Tibial nerve (tissue), 4 donors: ENCODE data around the gene RTBDN. TPM values are rescaled to one million over a fixed set of nuclear protein-coding genes. Genes with fewer than 3 reads are reported as not detected.

Experiments used
- DNase-seq, 2 donors: peaks; one replicate each; pipeline ENCODE4 v3.0.0-alpha.2; 2019; ENCODE audit warnings: low spot score in 2 of 2
- H3K27ac ChIP-seq, 4 donors: fragments of 200-600 bp; sonication (generic) in 3 of 4; one replicate each; pipeline ENCODE4 v1.5.1; 2017 to 2019; ENCODE audit warnings: mild to moderate bottlenecking in 1 of 4
- H3K27me3 ChIP-seq, 2 donors: fragments of 200-600 bp; sonication (generic) in 1 of 2; one replicate each; pipeline versions ENCODE4 v1.5.1 to v1.6.0; 2017 to 2019
- H3K36me3 ChIP-seq, 3 donors: fragments of 200-600 bp; sonication (generic); one replicate each; pipeline ENCODE4 v1.5.1; 2018 to 2019
- H3K4me1 ChIP-seq, 4 donors: fragments of 200-600 bp; sonication (generic) in 3 of 4; one replicate each; pipeline ENCODE4 v1.5.1; 2017 to 2019
- H3K4me3 ChIP-seq, 4 donors: fragments of 200-600 bp; sonication (generic) in 3 of 4; one replicate each; pipeline ENCODE4 v1.5.1; 2017 to 2019; ENCODE audit warnings: mild to moderate bottlenecking in 1 of 4, moderate library complexity in 1 of 4
- H3K9me3 ChIP-seq, 4 donors: fragments of 200-600 bp; sonication (generic) in 3 of 4; one replicate each; pipeline ENCODE4 v1.5.1; 2017 to 2019
- EP300 ChIP-seq, 2 donors: sonication (generic); formaldehyde crosslinking; IDR thresholded peaks; one replicate each; pipeline ENCODE4 v1.6.1; 2017; ENCODE audit warnings: antibody characterized with exemption in 2 of 2, mild to moderate bottlenecking in 1 of 2
- POLR2A ChIP-seq, 2 donors: fragments of 450-650 bp; IDR thresholded peaks; one replicate each; pipeline ENCODE4 v1.6.1; 2017; ENCODE audit warnings: antibody characterized with exemption in 2 of 2, mild to moderate bottlenecking in 2 of 2, moderate library complexity in 2 of 2
- WGBS, 2 donors: methylation state at CpG; one replicate each; pipeline ENCODE4 v1.1.5; 2018; 5-methylcytosine and 5-hydroxymethylcytosine counted together
- total RNA-seq, 4 donors: library from RNA; depleted of rRNA; stranded (reverse); fragments of >200 nt; gene quantifications; one replicate each; pipeline ENCODE4 v1.1.0, GENCODE V29; 2016
- TF ChIP-seq, protein P1 (sequence below), 5 experiments: fragments of 200-600 bp in 3 of 5; fragments of 450-650 bp in 2 of 5; sonication (generic) in 3 of 5; IDR thresholded peaks; one replicate each; pipeline ENCODE4 v1.5.1; 2016 to 2019; ENCODE audit warnings: antibody characterized with exemption in 5 of 5, mild to moderate bottlenecking in 3 of 5, moderate library complexity in 2 of 5

Gene RTBDN
- total RNA-seq, 4 donors from 2014 or later, result not detected

DNA sequence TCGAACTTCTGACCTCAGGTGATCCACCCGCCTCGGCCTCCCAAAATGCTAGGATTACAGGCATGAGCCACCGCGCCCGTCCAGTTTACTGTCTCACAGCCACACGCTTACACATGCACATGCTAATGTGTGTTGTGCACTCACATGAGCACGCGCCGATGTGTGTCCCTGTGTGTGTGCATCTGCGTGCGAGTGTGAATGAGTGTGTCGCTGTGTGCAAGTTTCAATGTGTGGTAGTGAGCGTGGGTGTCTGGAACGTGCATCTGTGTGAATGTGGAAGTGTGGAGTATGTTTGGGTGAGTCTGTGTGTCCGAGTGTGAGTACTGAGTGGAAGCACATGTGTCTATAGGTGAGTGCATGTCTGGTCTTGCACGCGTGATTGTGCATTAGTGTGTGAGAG is 8.1 kb upstream of the RTBDN start:
- Histone ChIP-seq H3K36me3 (no peaks in the 10 kb centered on the region), H3K9me3 (no peaks in the 10 kb centered on the region), H3K4me1 (peaks cover 0 to 29% (median 10%) of the 10 kb centered on the region in 4 donors), H3K4me3 (no peak overlapping the region), H3K27ac (no peak overlapping the region), H3K27me3 (peaks cover 0 to 86% of the 10 kb centered on the region in 2 donors)
- WGBS, 2 donors, result 93% methylated on average over 18 of the region's 18 CpGs
- TF ChIP-seq, protein P1, sequence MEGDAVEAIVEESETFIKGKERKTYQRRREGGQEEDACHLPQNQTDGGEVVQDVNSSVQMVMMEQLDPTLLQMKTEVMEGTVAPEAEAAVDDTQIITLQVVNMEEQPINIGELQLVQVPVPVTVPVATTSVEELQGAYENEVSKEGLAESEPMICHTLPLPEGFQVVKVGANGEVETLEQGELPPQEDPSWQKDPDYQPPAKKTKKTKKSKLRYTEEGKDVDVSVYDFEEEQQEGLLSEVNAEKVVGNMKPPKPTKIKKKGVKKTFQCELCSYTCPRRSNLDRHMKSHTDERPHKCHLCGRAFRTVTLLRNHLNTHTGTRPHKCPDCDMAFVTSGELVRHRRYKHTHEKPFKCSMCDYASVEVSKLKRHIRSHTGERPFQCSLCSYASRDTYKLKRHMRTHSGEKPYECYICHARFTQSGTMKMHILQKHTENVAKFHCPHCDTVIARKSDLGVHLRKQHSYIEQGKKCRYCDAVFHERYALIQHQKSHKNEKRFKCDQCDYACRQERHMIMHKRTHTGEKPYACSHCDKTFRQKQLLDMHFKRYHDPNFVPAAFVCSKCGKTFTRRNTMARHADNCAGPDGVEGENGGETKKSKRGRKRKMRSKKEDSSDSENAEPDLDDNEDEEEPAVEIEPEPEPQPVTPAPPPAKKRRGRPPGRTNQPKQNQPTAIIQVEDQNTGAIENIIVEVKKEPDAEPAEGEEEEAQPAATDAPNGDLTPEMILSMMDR (IDR thresholded peaks at IDR 0.05), result no peak
- TF ChIP-seq EP300 (IDR thresholded peaks at IDR 0.05) (no peak), POLR2A (IDR thresholded peaks at IDR 0.05) (no peak)
- no peak for DNase-seq

DNA sequence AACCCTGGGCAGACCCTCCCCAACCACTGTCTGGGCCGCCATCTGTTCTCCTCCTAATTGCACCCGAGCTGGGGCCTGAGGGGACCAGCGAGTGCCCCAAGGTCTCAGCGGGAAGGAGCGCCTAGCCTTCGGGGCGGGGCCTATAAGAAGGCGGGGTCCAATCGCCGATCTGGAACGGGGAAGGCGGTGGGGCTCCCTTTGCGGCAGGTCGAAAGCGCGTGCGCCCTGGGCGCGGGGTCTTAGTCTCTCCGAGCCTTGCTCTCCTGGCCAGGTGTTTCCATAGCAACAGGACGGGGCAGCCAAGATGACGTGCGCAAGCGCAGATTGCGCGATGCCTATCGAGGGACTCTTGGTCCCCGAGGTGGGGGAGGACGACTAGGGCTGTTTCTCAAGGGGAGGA is 6.7 kb upstream of the RTBDN start:
- Histone ChIP-seq H3K9me3 (no peaks in the 10 kb centered on the region), H3K27ac (no peak overlapping the region), H3K4me3 (no peak overlapping the region), H3K27me3 (peaks cover 0 to 96% of the 10 kb centered on the region in 2 donors), H3K36me3 (no peaks in the 10 kb centered on the region), H3K4me1 (peaks cover 0 to 23% (median 8%) of the 10 kb centered on the region in 4 donors)
- WGBS, 2 donors, result 3 to 4% methylated on average over 27 to 29 of the region's 29 CpGs
- TF ChIP-seq EP300 (IDR thresholded peaks at IDR 0.05) (no peak), POLR2A (IDR thresholded peaks at IDR 0.05) (no peak)
- TF ChIP-seq, protein P1 (IDR thresholded peaks at IDR 0.05), result no peak
- no peak for DNase-seq

DNA sequence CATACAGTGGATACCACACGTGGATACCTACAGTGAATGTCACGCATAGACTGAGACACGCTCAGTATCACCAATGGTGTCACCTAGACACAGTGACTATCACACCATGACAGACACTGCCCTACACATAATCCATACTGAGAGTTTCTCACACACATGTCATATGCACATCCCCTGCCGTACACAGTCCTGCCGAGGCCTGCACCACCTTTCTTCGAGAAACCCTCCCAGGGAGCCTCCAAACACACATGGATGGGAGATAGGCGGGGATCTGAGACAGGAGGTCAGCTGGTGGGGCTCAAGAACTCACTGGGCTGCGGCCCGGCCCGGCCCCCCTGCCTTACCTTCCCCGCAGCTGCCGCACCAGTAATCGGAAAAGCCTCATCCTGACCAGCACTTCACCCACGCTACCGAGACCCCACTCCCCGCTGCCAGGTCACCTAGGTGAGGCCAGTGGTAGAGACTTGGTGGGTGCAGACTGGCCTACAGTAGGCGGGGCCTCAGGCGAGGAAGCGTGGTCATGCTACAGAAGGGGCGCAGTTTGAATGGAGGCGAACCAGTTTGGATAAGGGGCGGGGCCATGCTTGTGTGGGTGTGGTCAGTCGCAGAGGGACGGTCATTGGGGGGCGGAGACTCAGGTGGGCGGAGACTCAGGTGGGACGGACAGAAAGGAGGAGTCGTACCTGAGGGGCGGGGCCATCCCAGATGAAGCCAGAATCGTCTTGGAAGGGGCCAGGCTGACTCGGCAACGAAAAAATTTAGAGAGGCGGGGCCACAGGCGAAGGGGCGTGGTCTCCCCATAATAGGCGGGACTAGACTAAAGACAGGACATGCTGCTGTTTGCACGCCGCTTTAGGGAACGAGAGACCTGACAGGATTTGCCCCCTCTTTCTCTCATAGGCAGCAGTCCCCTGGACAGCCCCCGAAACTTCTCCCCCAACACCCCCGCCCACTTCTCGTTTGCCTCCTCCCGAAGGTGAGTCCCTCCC is 6.0 kb upstream of the RTBDN start:
- DNase-seq, result no peak
- H3K4me1 ChIP-seq, result peaks cover 0 to 24% (median 8%) of the 10 kb centered on the region in 4 donors
- no peaks in the 10 kb centered on the region for H3K36me3 ChIP-seq
- H3K9me3 ChIP-seq, result no peaks in the 10 kb centered on the region
- no peak for TF ChIP-seq POLR2A (IDR thresholded peaks at IDR 0.05)
- TF ChIP-seq EP300 (IDR thresholded peaks at IDR 0.05), result no peak
- TF ChIP-seq, protein P1 (IDR thresholded peaks at IDR 0.05), result no peak
- H3K4me3 ChIP-seq, result no peak overlapping the region
- 24 to 28% methylated on average over 39 to 40 of the region's 43 CpGs for WGBS, 2 donors
- H3K27ac ChIP-seq, result no peak overlapping the region
- H3K27me3 ChIP-seq, result peaks cover 0 to 99% of the 10 kb centered on the region in 2 donors

DNA sequence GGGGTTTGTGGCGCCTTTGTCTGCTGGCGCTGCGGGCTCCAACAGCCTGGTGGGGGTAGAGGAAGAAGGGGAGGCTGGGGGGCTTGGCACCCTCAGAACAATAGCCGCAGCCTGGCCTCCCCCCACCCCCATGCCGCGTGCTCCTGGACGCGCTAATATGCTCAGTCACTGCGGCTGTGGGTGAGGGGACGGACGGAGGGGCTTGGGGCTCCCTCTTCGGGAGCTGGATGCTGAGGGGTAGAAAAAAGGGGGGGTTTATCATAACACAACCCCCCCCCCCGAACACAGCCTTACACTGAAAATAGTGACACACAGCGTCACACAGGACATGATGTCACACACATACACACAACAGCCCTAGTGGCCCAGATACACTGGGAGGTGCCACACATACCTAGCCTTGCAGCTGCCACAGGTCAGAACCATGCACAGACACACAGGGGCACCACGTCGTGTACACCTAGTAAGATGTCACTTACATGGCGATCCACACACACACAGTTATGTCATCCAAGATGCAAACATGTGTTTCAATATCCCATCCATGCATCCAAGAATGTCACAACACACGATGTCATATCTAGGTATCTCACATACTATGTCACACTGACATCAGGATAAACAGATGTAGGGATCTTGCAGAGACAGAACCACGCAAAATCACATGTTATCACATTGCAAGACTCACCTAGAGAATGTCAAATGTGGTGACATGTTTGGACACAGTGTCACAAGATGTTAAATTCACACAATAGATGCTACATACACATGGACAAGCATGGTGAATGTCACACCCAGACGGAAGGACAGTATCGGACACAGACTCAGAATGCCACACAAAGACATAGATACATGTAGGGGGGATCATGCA is 4.7 kb upstream of the RTBDN start:
- 24 to 27% methylated on average over 18 to 21 of the region's 21 CpGs for WGBS, 2 donors
- Histone ChIP-seq H3K4me3 (no peak overlapping the region), H3K4me1 (peaks cover 0 to 35% (median 12%) of the 10 kb centered on the region in 4 donors), H3K36me3 (no peaks in the 10 kb centered on the region), H3K9me3 (no peaks in the 10 kb centered on the region), H3K27ac (no peak overlapping the region), H3K27me3 (peaks cover 0 to 99% of the 10 kb centered on the region in 2 donors)
- DNase-seq, result no peak
- no peak for TF ChIP-seq EP300 (IDR thresholded peaks at IDR 0.05)
- TF ChIP-seq POLR2A (IDR thresholded peaks at IDR 0.05), result no peak
- TF ChIP-seq, protein P1 (IDR thresholded peaks at IDR 0.05), result no peak
